HFF-Myc (cell line): Measurements from ENCODE around the gene ACSM4.
"Not testable (repeated sequence)": the region's sequence is repeated elsewhere in the genome, so short reads cannot be mapped to it uniquely, and the experiment has no call there.

Experiments
- DNase-seq: peaks from one replicate; pipeline ENCODE4 v3.0.0-alpha.2; 2011; ENCODE audit warnings: low read depth; ENCODE audit errors: extremely low read depth
- H3K4me3 ChIP-seq: replicated peaks from 2 replicates; pipeline ENCODE4 v1.5.1; 2011; ENCODE audit warnings: low read depth, mild to moderate bottlenecking, control low read depth, low read length
- TF ChIP-seq, protein P1 (sequence below): IDR thresholded peaks from 2 replicates; pipeline ENCODE4 v1.5.1; 2012; ENCODE audit warnings: mild to moderate bottlenecking, low read depth, low read length, control low read depth; ENCODE audit errors: missing control alignments

ACSM4 gene, protein sequence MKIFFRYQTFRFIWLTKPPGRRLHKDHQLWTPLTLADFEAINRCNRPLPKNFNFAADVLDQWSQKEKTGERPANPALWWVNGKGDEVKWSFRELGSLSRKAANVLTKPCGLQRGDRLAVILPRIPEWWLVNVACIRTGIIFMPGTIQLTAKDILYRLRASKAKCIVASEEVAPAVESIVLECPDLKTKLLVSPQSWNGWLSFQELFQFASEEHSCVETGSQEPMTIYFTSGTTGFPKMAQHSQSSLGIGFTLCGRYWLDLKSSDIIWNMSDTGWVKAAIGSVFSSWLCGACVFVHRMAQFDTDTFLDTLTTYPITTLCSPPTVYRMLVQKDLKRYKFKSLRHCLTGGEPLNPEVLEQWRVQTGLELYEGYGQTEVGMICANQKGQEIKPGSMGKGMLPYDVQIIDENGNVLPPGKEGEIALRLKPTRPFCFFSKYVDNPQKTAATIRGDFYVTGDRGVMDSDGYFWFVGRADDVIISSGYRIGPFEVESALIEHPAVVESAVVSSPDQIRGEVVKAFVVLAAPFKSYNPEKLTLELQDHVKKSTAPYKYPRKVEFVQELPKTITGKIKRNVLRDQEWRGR

DNA sequence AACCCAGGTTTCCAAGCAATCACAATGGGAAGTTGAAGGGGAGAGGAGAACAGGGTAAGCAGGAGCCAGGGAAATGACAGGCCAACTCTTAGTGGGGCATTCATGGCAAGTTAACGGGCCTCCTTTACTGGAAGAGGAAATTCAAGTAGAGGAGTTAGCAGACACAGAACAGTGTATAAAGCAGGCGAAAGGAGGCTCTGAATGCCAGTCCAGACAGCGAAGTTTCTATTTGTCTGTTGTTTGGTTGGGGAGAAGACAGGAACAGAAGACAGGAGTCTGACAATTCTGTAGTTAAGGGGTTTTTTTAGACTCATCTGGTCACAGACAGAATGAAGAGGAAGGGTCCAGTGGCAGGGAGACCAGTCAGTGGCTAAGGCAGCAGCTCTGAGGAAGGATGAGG lies at the start of gene ACSM4:
Gene ACSM4, plus strand, starts transcription at position 301 of the 400 bp plus-strand sequence. CDS start 260 bp downstream, outside the sequence.
- TF ChIP-seq, protein P1, sequence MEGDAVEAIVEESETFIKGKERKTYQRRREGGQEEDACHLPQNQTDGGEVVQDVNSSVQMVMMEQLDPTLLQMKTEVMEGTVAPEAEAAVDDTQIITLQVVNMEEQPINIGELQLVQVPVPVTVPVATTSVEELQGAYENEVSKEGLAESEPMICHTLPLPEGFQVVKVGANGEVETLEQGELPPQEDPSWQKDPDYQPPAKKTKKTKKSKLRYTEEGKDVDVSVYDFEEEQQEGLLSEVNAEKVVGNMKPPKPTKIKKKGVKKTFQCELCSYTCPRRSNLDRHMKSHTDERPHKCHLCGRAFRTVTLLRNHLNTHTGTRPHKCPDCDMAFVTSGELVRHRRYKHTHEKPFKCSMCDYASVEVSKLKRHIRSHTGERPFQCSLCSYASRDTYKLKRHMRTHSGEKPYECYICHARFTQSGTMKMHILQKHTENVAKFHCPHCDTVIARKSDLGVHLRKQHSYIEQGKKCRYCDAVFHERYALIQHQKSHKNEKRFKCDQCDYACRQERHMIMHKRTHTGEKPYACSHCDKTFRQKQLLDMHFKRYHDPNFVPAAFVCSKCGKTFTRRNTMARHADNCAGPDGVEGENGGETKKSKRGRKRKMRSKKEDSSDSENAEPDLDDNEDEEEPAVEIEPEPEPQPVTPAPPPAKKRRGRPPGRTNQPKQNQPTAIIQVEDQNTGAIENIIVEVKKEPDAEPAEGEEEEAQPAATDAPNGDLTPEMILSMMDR = no peak
- no peak for DNase-seq

DNA sequence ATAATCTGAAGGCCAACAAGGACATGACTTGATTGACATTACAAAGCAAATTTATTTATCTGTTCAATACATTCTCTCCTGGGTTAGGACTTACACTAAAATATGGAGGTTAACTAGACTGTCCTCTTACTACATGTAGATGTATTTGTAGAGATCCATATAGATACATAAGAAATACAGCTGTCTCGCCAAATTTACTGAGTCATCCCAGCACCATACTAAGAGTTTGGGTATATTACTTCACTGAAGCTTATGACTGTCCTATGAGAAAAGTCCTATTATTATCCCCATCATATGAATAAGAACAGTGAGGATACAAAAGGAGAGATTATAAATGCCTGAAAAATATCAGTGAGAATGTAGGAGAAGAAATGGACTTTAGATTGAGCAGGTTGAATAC lies 44.8 kb upstream of the ACSM4 start:
- DNase-seq = no peak
- TF ChIP-seq, protein P1 = no peak
- no peak overlapping the region for H3K4me3 ChIP-seq

More for the DNA sequence above, at the start of gene ACSM4:
- no peak within 1 kb of the TSS for H3K4me3 ChIP-seq

DNA sequence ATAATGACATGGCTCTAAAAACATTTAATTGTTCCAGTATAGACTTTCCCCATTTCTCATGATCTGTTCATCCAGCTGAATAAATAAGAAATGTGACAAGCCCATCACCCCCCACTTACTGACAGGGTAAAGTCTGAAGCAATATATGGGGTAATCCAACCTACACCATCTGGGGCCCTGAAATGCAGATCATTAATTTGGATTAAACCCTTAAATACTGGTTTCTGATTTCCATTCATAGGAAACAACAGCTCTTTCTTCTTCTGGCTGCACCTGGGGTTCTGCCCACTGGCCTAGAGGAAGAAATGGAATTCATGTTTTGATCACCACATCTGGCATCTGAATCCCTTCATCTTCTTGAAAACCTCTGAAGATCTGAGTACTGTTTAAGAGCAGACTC lies 39.3 kb upstream of the ACSM4 start:
- TF ChIP-seq, protein P1 = no peak
- H3K4me3 ChIP-seq = no peak overlapping the region
- DNase-seq = no peak

DNA sequence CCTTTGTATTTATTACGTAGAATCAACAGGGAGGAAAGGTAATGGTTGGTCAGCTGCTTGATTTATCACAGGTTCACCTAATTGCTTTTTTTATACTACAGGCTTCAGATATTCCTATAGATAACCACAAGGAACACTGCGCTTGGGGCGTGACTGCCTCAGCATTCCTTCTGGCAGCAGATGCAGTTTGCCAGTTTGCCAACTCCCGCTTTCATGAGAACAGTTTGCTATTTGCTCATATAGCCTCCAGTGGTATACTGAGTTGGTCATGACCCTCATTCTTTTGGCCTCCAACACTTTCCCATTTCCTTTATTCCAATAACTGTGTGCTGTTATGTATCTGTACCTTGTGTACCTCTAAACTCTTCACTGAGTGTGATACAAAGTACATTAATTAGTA lies 38.6 kb upstream of the ACSM4 start:
- no peak for DNase-seq
- TF ChIP-seq, protein P1 = no peak
- no peak overlapping the region for H3K4me3 ChIP-seq

DNA sequence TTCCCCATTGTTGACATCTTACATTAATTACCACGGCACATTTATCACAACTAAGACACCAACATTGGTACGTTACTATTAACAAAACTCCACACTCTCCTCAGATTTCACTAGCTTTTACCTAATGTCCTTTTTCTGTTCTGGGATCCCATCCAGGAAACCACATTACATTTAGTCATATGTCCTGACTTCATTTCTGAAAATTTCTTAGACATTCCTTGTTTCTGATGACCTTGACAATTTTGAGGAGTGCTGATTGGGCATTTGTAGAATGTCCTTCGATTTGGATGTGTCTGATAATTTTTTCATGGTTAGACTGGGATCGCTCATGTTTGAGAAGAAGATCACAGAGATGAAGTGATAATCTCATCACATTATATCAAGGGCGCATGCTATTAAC lies 34.6 kb upstream of the ACSM4 start:
- TF ChIP-seq, protein P1 = no peak
- no peak for DNase-seq

DNA sequence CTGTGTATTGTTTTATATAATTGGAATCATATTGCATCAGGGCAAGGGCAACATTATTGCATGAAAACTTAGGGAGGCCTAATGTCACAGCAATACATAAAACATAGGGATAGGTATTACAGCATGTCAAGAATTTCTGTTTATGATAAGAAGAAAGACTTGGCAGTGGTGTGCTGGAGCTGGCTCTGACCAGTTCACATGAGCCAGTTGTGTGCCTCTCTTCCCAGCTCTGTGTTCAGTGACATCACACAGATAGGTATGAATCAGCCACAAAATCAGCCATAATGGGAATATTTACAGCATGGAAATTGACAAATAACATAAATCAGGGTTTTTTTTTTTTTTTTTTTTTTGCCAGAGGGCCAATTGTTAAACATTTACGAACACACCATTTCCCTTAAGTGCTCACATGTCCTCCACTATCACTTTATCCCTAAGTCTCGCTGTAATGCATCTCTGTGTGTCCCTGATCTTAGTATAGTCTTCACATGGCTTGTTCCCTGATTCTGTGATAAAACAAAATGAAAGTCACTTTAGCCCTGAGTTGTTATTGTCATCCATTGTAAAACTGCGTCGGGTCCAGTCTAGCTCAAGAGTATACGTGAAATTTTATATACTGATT lies 31.9 kb upstream of the ACSM4 start:
- DNase-seq = no peak
- H3K4me3 ChIP-seq = no peak overlapping the region
- TF ChIP-seq, protein P1 = no peak

More for the DNA sequence above, 34.6 kb upstream of the ACSM4 start:
- H3K4me3 ChIP-seq = no peak overlapping the region

DNA sequence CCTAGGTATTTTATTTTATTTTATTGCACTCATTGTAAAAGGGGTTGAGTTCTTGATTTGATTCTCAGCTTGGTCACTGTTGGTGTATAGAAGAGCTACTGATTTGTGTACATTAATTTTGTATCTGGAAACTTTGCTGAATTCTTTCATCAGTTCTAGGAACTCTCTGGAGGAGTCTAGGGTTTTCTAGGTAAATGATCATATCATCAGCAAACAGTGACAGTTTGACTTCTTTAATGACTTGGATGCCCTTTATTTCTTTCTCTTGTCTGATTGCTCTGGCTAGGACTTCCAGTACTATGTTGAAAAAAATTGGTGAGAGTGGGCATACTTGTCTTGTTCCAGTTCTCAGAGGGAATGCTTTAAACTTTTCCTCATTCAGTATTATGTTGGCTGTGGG lies 28.4 kb upstream of the ACSM4 start:
- not testable (repeated sequence) for H3K4me3 ChIP-seq, DNase-seq
